Fibroblast of mammary gland (primary cell): ENCODE data around the gene SREK1.
"Not testable (repeated sequence)": the region's sequence is repeated elsewhere in the genome, so short reads cannot be mapped to it uniquely, and the experiment has no call there.

Experiments used
- DNase-seq: peaks from one replicate; pipeline ENCODE4 v3.0.0-alpha.2; 2010; ENCODE audit warnings: low read depth
- H3K4me3 ChIP-seq: 2 replicates; pipeline ENCODE4 v1.5.1; 2011; ENCODE audit warnings: low read depth, mild to moderate bottlenecking, low read length, moderate library complexity; ENCODE audit not compliant: control insufficient read depth
- TF ChIP-seq, protein P1 (sequence below): conservative IDR thresholded peaks from 2 replicates; pipeline ENCODE4 v1.5.1; 2011; ENCODE audit warnings: low read depth, low read length, inconsistent platforms; ENCODE audit not compliant: control insufficient read depth, insufficient read depth

The SREK1 gene

GRCh38 chr5:66130493-66130892, 13.6 kb upstream of the SREK1 start:
- DNase-seq = no peak
- H3K4me3 ChIP-seq = no peak overlapping the region
- TF ChIP-seq, protein P1, sequence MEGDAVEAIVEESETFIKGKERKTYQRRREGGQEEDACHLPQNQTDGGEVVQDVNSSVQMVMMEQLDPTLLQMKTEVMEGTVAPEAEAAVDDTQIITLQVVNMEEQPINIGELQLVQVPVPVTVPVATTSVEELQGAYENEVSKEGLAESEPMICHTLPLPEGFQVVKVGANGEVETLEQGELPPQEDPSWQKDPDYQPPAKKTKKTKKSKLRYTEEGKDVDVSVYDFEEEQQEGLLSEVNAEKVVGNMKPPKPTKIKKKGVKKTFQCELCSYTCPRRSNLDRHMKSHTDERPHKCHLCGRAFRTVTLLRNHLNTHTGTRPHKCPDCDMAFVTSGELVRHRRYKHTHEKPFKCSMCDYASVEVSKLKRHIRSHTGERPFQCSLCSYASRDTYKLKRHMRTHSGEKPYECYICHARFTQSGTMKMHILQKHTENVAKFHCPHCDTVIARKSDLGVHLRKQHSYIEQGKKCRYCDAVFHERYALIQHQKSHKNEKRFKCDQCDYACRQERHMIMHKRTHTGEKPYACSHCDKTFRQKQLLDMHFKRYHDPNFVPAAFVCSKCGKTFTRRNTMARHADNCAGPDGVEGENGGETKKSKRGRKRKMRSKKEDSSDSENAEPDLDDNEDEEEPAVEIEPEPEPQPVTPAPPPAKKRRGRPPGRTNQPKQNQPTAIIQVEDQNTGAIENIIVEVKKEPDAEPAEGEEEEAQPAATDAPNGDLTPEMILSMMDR = no peak

DNA sequence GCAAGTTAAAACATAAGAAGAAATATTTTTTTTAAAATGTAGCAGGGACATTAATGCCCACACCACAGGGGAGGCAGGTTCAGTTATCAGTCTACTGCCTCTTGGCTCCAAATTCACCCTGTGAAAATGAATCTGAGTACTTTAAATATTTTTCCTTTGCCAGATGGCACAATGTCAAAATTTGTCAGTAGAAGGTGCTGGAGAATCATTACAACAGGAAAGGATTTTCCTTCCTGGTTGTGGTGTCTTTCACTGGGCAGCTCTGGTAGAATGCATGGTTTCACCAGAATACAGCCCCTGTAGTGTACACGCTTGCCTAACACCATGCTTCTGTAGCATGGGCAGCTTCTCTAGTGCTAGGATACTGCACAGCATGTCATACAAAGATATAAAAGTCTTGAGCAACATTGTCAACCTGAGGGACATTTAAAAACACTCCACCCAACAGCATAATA, 9.7 kb upstream of the SREK1 start:
- TF ChIP-seq, protein P1 = no peak
- no peak for DNase-seq
- no peak overlapping the region for H3K4me3 ChIP-seq

GRCh38 chr5:66136053-66136452, 8.0 kb upstream of the SREK1 start:
- TF ChIP-seq, protein P1 = no peak
- no peak overlapping the region for H3K4me3 ChIP-seq
- DNase-seq = no peak

DNA sequence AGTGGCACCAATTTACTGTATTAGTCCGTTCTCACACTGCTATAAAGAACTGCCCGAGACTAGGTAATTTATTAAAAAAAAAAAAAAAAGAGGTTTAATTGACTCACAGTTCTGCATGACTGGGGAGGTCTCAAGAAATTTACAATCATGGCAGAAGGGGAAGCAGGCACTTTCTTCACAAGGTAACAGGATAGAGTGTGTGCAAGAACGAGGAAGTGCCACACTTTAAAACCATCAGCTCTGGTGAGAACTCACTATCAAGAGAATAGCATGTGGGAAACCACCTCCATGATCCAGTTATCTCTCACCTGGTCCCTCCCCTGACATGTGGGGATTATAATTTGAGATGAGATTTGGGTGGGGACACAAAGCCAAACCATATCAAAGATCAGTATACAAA, 7.2 kb upstream of the SREK1 start:
- DNase-seq, H3K4me3 ChIP-seq: not testable (repeated sequence)

- no peak overlapping the region for H3K4me3 ChIP-seq
- DNase-seq = no peak
- TF ChIP-seq, protein P1 = no peak
Measured at GRCh38 chr5:66138637-66139317, 5.3 kb upstream of the SREK1 start.

- H3K4me3 ChIP-seq = no peak overlapping the region
- no peak for DNase-seq
- TF ChIP-seq, protein P1 = no peak
Measured at GRCh38 chr5:66139318-66139712, 4.8 kb upstream of the SREK1 start.

GRCh38 chr5:66142417-66142816, 1.7 kb upstream of the SREK1 start:
- no peak for DNase-seq
- TF ChIP-seq, protein P1 = no peak
- H3K4me3 ChIP-seq = no peak overlapping the region
